ENCODE measurements around the gene CREB1.

DNA sequence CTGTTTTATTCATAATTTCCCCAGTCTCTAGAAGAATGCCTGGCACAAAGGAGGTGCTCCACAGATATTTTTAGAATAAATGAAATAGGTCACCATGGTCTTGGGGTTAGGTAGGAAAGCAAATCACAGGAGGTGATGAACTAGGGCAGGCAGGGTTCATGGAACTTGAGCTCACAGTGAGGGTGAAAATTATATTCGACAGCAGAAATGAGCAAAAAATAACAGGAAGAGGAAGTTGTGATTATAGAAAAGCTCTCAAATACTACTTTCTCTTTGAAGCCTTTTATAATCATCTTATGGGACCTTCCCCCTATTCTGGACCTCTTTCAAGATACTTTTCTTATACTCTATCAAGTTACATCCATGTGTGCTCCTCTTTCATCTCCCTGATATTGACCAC lies 4.5 kb upstream of the CREB1 start:
- TF ChIP-seq, protein P1, sequence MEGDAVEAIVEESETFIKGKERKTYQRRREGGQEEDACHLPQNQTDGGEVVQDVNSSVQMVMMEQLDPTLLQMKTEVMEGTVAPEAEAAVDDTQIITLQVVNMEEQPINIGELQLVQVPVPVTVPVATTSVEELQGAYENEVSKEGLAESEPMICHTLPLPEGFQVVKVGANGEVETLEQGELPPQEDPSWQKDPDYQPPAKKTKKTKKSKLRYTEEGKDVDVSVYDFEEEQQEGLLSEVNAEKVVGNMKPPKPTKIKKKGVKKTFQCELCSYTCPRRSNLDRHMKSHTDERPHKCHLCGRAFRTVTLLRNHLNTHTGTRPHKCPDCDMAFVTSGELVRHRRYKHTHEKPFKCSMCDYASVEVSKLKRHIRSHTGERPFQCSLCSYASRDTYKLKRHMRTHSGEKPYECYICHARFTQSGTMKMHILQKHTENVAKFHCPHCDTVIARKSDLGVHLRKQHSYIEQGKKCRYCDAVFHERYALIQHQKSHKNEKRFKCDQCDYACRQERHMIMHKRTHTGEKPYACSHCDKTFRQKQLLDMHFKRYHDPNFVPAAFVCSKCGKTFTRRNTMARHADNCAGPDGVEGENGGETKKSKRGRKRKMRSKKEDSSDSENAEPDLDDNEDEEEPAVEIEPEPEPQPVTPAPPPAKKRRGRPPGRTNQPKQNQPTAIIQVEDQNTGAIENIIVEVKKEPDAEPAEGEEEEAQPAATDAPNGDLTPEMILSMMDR (conservative IDR thresholded peaks at IDR 0.05 in 1 of 2, IDR thresholded peaks at IDR 0.05 in 1 of 2; ENCODE audit: low read depth in 1 of 2, low read length in 2 of 2), result no peak
- no peak for TF ChIP-seq EZH2 (IDR thresholded peaks at IDR 0.05; ENCODE audit: low read length, missing control alignments)
